Mesodermal cell (in vitro differentiated cells): ENCODE data around the gene LINGO3.

Experiments used
- H3K27ac ChIP-seq: 2 replicates; pipeline ENCODE4 v1.7.0; 2013; ENCODE audit warnings: mild to moderate bottlenecking, low read depth, low read length, moderate library complexity; ENCODE audit not compliant: severe bottlenecking
- H3K36me3 ChIP-seq: 2 replicates; pipeline ENCODE4 v1.7.1; 2013; ENCODE audit warnings: mild to moderate bottlenecking, low read length, moderate library complexity; ENCODE audit not compliant: control insufficient read depth, insufficient read depth
- H3K4me1 ChIP-seq: one replicate; pipeline ENCODE4 v1.7.1; 2013; ENCODE audit warnings: mild to moderate bottlenecking, low read length; ENCODE audit not compliant: insufficient read depth, control insufficient read depth, poor library complexity, severe bottlenecking
- H3K4me3 ChIP-seq: 2 replicates; pipeline ENCODE4 v1.7.0; 2013; ENCODE audit warnings: low read length, control low read depth, mild to moderate bottlenecking; ENCODE audit not compliant: insufficient read depth, poor library complexity, severe bottlenecking; ENCODE audit errors: extremely low read depth
- H3K9me3 ChIP-seq: 2 replicates; pipeline ENCODE4 v1.7.1; 2013; ENCODE audit warnings: mild to moderate bottlenecking, low read length, moderate library complexity; ENCODE audit not compliant: control insufficient read depth
- WGBS, 2 experiments: methylation state at CpG; one replicate each; pipeline ENCODE4 v1.1.5; 2013; ENCODE audit warnings: missing lambda C conversion rate in 2 of 2; ENCODE audit not compliant: insufficient coverage in 2 of 2; 5-methylcytosine and 5-hydroxymethylcytosine counted together

The LINGO3 gene

GRCh38 chr19:2277138-2277537 is 30.8 kb downstream of the LINGO3 start:
- H3K27ac ChIP-seq: no peak overlapping the region
- H3K9me3 ChIP-seq: no peaks in the 10 kb centered on the region
- no peak overlapping the region for H3K4me3 ChIP-seq
- peaks cover 39% of the 10 kb centered on the region for H3K36me3 ChIP-seq
- peaks cover 13% of the 10 kb centered on the region for H3K4me1 ChIP-seq
- WGBS, 2 experiments: 88 to 93% methylated on average over 8 of the region's 9 CpGs

- WGBS, 2 experiments: 93 to 96% methylated on average over 20 to 21 of the region's 28 CpGs
- Histone ChIP-seq H3K36me3 (peaks cover 44% of the 10 kb centered on the region), H3K27ac (no peak overlapping the region), H3K4me1 (peaks cover 17% of the 10 kb centered on the region), H3K4me3 (no peak overlapping the region), H3K9me3 (no peaks in the 10 kb centered on the region)
These were observed 31.4 kb downstream of the LINGO3 start for GRCh38 chr19:2276429-2276986.

- peaks cover 17% of the 10 kb centered on the region for H3K4me1 ChIP-seq
- H3K4me3 ChIP-seq: no peak overlapping the region
- H3K36me3 ChIP-seq: peaks cover 51% of the 10 kb centered on the region
- H3K27ac ChIP-seq: no peak overlapping the region
- WGBS, 2 experiments: 94 to 98% methylated on average over 64 to 74 of the region's 74 CpGs
- no peaks in the 10 kb centered on the region for H3K9me3 ChIP-seq
These were observed 32.1 kb downstream of the LINGO3 start for GRCh38 chr19:2275588-2276428.

- Histone ChIP-seq H3K27ac (no peak overlapping the region), H3K4me3 (no peak overlapping the region), H3K9me3 (no peaks in the 10 kb centered on the region), H3K36me3 (peaks cover 53% of the 10 kb centered on the region), H3K4me1 (peaks cover 17% of the 10 kb centered on the region)
- 70 to 74% methylated on average over 13 to 15 of the region's 16 CpGs for WGBS, 2 experiments
These were observed 32.9 kb downstream of the LINGO3 start for GRCh38 chr19:2274931-2275535.

- WGBS, 2 experiments: 92 to 94% methylated on average over 5 to 9 of the region's 9 CpGs
- H3K4me1 ChIP-seq: peaks cover 17% of the 10 kb centered on the region
- peak overlapping the region; percentile 14 for H3K4me3 ChIP-seq
- H3K27ac ChIP-seq: no peak overlapping the region
- no peaks in the 10 kb centered on the region for H3K9me3 ChIP-seq
- peaks cover 53% of the 10 kb centered on the region for H3K36me3 ChIP-seq
These were observed 33.7 kb downstream of the LINGO3 start for GRCh38 chr19:2274185-2274711.

- Histone ChIP-seq H3K4me3 (peak overlapping the region; percentile 14), H3K27ac (peak overlapping the region; percentile 78), H3K4me1 (peaks cover 17% of the 10 kb centered on the region), H3K9me3 (no peaks in the 10 kb centered on the region), H3K36me3 (peaks cover 53% of the 10 kb centered on the region)
- WGBS, 2 experiments: 14 to 19% methylated on average over 34 to 45 of the region's 45 CpGs
These were observed 34.4 kb downstream of the LINGO3 start for GRCh38 chr19:2273356-2274184.

- peak overlapping the region; percentile 100 for H3K4me3 ChIP-seq
- 43 to 57% methylated on average over 32 to 37 of the region's 43 CpGs for WGBS, 2 experiments
- peaks cover 46% of the 10 kb centered on the region for H3K36me3 ChIP-seq
- H3K27ac ChIP-seq: peak overlapping the region; percentile 83
- no peaks in the 10 kb centered on the region for H3K9me3 ChIP-seq
- peaks cover 20% of the 10 kb centered on the region for H3K4me1 ChIP-seq
These were observed 36.5 kb downstream of the LINGO3 start for GRCh38 chr19:2271234-2272103.

GRCh38 chr19:2270423-2271233 is 37.3 kb downstream of the LINGO3 start:
- peaks cover 42% of the 10 kb centered on the region for H3K36me3 ChIP-seq
- 0 to 1% methylated on average over 39 to 70 of the region's 88 CpGs for WGBS, 2 experiments
- peak overlapping the region; percentile 100 for H3K4me3 ChIP-seq
- H3K4me1 ChIP-seq: peaks cover 22% of the 10 kb centered on the region
- no peaks in the 10 kb centered on the region for H3K9me3 ChIP-seq
- peak overlapping the region; percentile 83 for H3K27ac ChIP-seq

- H3K4me3 ChIP-seq: peak overlapping the region; percentile 100
- H3K9me3 ChIP-seq: no peaks in the 10 kb centered on the region
- peaks cover 22% of the 10 kb centered on the region for H3K4me1 ChIP-seq
- peaks cover 38% of the 10 kb centered on the region for H3K36me3 ChIP-seq
- peak overlapping the region; percentile 83 for H3K27ac ChIP-seq
- 0% methylated on average over 30 of the region's 30 CpGs for WGBS, 2 experiments
These were observed 37.9 kb downstream of the LINGO3 start for GRCh38 chr19:2270157-2270422.
